Trophoblast cell (in vitro differentiated cells and primary cell): ENCODE data around the gene ALDH2.

ENCODE experiments used
- DNase-seq, 2 donors: peaks; one replicate each; pipeline ENCODE4 v3.0.0-alpha.2; 2016
- H2AFZ ChIP-seq: 2 replicates; pipeline ENCODE4 v1.6.1; 2013; ENCODE audit warnings: low read length, moderate library complexity, mild to moderate bottlenecking; ENCODE audit not compliant: insufficient read depth, poor library complexity
- H2AK5ac ChIP-seq: 2 replicates; pipeline ENCODE4 v1.6.1; 2013; ENCODE audit warnings: mild to moderate bottlenecking, low read length
- H2BK120ac ChIP-seq: 2 replicates; pipeline ENCODE4 v1.6.1; 2013; ENCODE audit warnings: low read length, mild to moderate bottlenecking, moderate library complexity; ENCODE audit not compliant: insufficient read depth, poor library complexity
- H2BK12ac ChIP-seq: 2 replicates; pipeline ENCODE4 v1.6.1; 2013; ENCODE audit warnings: mild to moderate bottlenecking, low read length, moderate library complexity
- H2BK5ac ChIP-seq: 2 replicates; pipeline ENCODE4 v1.6.1; 2013; ENCODE audit warnings: low read length, low read depth, moderate library complexity, mild to moderate bottlenecking; ENCODE audit not compliant: poor library complexity
- H3K14ac ChIP-seq: 2 replicates; pipeline ENCODE4 v1.6.1; 2013; ENCODE audit warnings: mild to moderate bottlenecking, low read length
- H3K18ac ChIP-seq: 2 replicates; pipeline ENCODE4 v1.6.1; 2013; ENCODE audit warnings: mild to moderate bottlenecking, low read length
- H3K23ac ChIP-seq: 2 replicates; pipeline ENCODE4 v1.6.1; 2013; ENCODE audit warnings: low read length
- H3K27ac ChIP-seq: 2 replicates; pipeline ENCODE4 v1.5.1; 2013; ENCODE audit warnings: low read depth, mild to moderate bottlenecking, inconsistent platforms, low read length, moderate library complexity
- H3K27me3 ChIP-seq: 2 replicates; pipeline ENCODE4 v1.6.1; 2013; ENCODE audit warnings: inconsistent platforms, mild to moderate bottlenecking, low read length, moderate library complexity; ENCODE audit not compliant: insufficient read depth
- H3K36me3 ChIP-seq, 2 experiments: 1 replicate in 1 of 2; 2 replicates in 1 of 2; pipeline ENCODE4 v1.6.1; 2013; ENCODE audit warnings: low read length in 2 of 2, mild to moderate bottlenecking in 2 of 2, moderate library complexity in 1 of 2; ENCODE audit not compliant: insufficient read depth in 2 of 2, control insufficient read depth in 1 of 2
- H3K4ac ChIP-seq: 2 replicates; pipeline ENCODE4 v1.6.1; 2013; ENCODE audit warnings: low read depth, mild to moderate bottlenecking, low read length, moderate library complexity
- H3K4me1 ChIP-seq, 2 experiments: 1 replicate in 1 of 2; 2 replicates in 1 of 2; pipeline ENCODE4 v1.6.1; 2013; ENCODE audit warnings: low read length in 2 of 2, mild to moderate bottlenecking in 2 of 2, moderate library complexity in 1 of 2; ENCODE audit not compliant: insufficient read depth in 2 of 2, control insufficient read depth in 1 of 2
- H3K4me2 ChIP-seq: 2 replicates; pipeline ENCODE4 v1.6.1; 2013; ENCODE audit warnings: inconsistent platforms, mild to moderate bottlenecking, low read length, moderate library complexity
- H3K4me3 ChIP-seq: 2 replicates; pipeline ENCODE4 v1.5.1; 2013; ENCODE audit warnings: mild to moderate bottlenecking, low read depth, low read length, inconsistent platforms
- H3K79me1 ChIP-seq: one replicate; pipeline ENCODE4 v1.6.1; 2013; ENCODE audit warnings: low read length
- H3K79me2 ChIP-seq: 2 replicates; pipeline ENCODE4 v1.6.1; 2013; ENCODE audit warnings: low read length, mild to moderate bottlenecking; ENCODE audit not compliant: control insufficient read depth, insufficient read depth, poor library complexity
- H3K9ac ChIP-seq: 2 replicates; pipeline ENCODE4 v1.6.1; 2013; ENCODE audit warnings: mild to moderate bottlenecking, low read length
- H3K9me3 ChIP-seq: 2 replicates; pipeline ENCODE4 v1.6.1; 2013; ENCODE audit warnings: low read depth, mild to moderate bottlenecking, control low read depth, inconsistent platforms, low read length; ENCODE audit not compliant: insufficient read depth
- H4K12ac ChIP-seq: 2 replicates; pipeline ENCODE4 v1.6.1; 2013; ENCODE audit warnings: low read depth, mild to moderate bottlenecking, low read length, moderate library complexity
- H4K8ac ChIP-seq: 2 replicates; pipeline ENCODE4 v1.6.1; 2013; ENCODE audit warnings: low read depth, mild to moderate bottlenecking, low read length, moderate library complexity
- H4K91ac ChIP-seq: one replicate; pipeline ENCODE4 v1.6.1; 2013; ENCODE audit warnings: low read depth, mild to moderate bottlenecking, low read length, moderate library complexity
- WGBS: extraction: QIAGEN DNeasy Blood & Tissue Kit; methylation state at CpG from one replicate; pipeline ENCODE4 v1.1.7; 2013; ENCODE audit warnings: missing lambda C conversion rate; ENCODE audit not compliant: insufficient read length, insufficient coverage; ENCODE audit errors: extremely low coverage; 5-methylcytosine and 5-hydroxymethylcytosine counted together

Gene ALDH2

DNA sequence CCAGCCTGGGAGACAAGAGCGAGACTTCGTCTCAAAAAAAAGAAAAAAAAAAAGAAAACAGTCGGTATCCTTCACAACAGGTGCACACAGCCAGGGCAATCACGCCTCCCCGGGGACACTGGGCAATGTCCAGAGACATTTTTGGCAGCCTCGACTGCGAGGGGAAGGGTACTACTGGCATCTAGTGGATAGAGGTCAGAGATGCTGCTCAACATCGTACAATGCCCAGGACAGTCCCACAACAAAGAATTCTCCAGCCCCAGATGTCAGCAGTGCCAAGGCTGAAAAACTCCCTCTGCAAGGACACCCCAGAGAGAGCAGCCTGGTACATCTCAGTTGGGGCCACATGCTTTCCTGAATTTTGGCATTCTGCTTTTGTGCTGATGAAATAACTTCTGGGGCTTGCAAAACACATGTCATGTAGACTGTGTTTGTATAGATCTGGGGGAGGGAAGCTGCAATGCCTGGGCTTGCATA lies 21.5 kb downstream of the ALDH2 start:
- no peak overlapping the region for H4K12ac ChIP-seq
- no peak overlapping the region for H2BK5ac ChIP-seq
- peaks cover 59 to 69% of the 10 kb centered on the region in 2 experiments for H3K36me3 ChIP-seq
- no peak overlapping the region for H3K9ac ChIP-seq
- peak in 1 of 2 donors; percentile 40 for DNase-seq
- no peak overlapping the region for H2BK120ac ChIP-seq
- no peaks in the 10 kb centered on the region for H3K4me1 ChIP-seq
- no peak overlapping the region for H3K4me2 ChIP-seq
- H2AK5ac ChIP-seq: no peak overlapping the region
- no peak overlapping the region for H3K4ac ChIP-seq
- H3K9me3 ChIP-seq: no peaks in the 10 kb centered on the region
- no CpG with 5 or more reads among the region's 8 CpGs for WGBS
- no peaks in the 10 kb centered on the region for H3K79me2 ChIP-seq
- no peak overlapping the region for H2BK12ac ChIP-seq
- no peak overlapping the region for H3K18ac ChIP-seq
- no peak overlapping the region for H2AFZ ChIP-seq
- no peak overlapping the region for H3K23ac ChIP-seq
- H3K27ac ChIP-seq: no peak overlapping the region
- H4K91ac ChIP-seq: no peak overlapping the region
- H3K27me3 ChIP-seq: no peaks in the 10 kb centered on the region
- H4K8ac ChIP-seq: no peak overlapping the region
- H3K79me1 ChIP-seq: no peaks in the 10 kb centered on the region
- H3K4me3 ChIP-seq: no peak overlapping the region
- no peak overlapping the region for H3K14ac ChIP-seq

DNA sequence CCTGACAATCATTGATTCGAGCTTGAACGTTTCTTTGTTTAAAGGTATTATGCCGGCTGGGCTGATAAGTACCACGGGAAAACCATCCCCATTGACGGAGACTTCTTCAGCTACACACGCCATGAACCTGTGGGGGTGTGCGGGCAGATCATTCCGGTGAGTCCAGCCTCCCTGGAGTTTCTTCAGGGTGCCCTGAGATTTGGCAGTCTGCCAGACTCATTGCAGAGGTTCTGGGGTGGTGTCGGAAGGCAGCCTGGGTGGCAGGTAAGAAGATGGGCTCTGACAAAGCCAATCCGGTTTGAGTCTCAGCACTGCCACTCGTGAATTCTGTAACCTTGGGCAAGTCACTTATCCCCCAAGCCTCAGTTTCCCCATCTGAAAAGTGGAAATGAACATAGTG lies 23.0 kb downstream of the ALDH2 start:
- Histone ChIP-seq H2BK12ac (no peak overlapping the region), H3K4me3 (no peak overlapping the region), H3K27ac (no peak overlapping the region), H3K9ac (no peak overlapping the region), H3K79me1 (no peaks in the 10 kb centered on the region), H3K18ac (no peak overlapping the region), H3K23ac (no peak overlapping the region), H3K79me2 (no peaks in the 10 kb centered on the region), H4K12ac (no peak overlapping the region), H2AFZ (no peak overlapping the region), H2BK120ac (no peak overlapping the region), H3K27me3 (no peaks in the 10 kb centered on the region), H3K36me3 (peaks cover 51 to 64% of the 10 kb centered on the region in 2 experiments), H3K4ac (no peak overlapping the region), H3K14ac (no peak overlapping the region), H3K4me2 (no peak overlapping the region), H4K8ac (no peak overlapping the region), H3K9me3 (no peaks in the 10 kb centered on the region), H4K91ac (no peak overlapping the region), H3K4me1 (no peaks in the 10 kb centered on the region), H2BK5ac (no peak overlapping the region), H2AK5ac (no peak overlapping the region)
- no peak for DNase-seq
- no CpG with 5 or more reads among the region's 11 CpGs for WGBS

DNA sequence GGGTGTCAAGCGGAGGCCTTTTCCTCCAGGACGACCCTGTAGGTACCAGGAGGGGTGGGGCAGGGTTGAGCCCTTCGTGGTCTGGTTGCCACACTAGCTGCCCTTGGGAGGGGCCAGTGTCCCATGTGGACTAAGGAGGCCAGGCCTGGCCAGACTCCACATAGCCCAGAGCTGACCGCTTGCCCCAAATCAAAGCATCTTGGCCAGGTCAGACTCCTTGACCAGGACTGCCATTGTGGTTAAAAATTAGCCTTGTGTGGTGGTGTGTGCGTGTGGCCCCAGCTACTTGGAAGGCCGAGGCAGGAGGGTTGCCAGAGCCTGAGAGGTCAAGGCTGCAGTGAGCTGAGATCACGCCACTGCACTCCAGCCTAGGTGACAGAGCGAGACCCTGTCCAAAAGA lies 24.8 kb downstream of the ALDH2 start:
- no peak overlapping the region for H2BK5ac ChIP-seq
- H3K27me3 ChIP-seq: no peaks in the 10 kb centered on the region
- no peaks in the 10 kb centered on the region for H3K79me2 ChIP-seq
- no peak overlapping the region for H3K4me2 ChIP-seq
- H2BK120ac ChIP-seq: no peak overlapping the region
- H3K4ac ChIP-seq: no peak overlapping the region
- no CpG with 5 or more reads among the region's 8 CpGs for WGBS
- H3K14ac ChIP-seq: no peak overlapping the region
- H2AK5ac ChIP-seq: no peak overlapping the region
- no peak overlapping the region for H3K4me3 ChIP-seq
- H3K9me3 ChIP-seq: no peaks in the 10 kb centered on the region
- H4K12ac ChIP-seq: no peak overlapping the region
- peaks cover 47 to 57% of the 10 kb centered on the region in 2 experiments for H3K36me3 ChIP-seq
- no peak overlapping the region for H4K91ac ChIP-seq
- no peak overlapping the region for H3K27ac ChIP-seq
- H3K4me1 ChIP-seq: no peaks in the 10 kb centered on the region
- no peak for DNase-seq
- H4K8ac ChIP-seq: no peak overlapping the region
- H3K18ac ChIP-seq: no peak overlapping the region
- no peaks in the 10 kb centered on the region for H3K79me1 ChIP-seq
- H3K23ac ChIP-seq: no peak overlapping the region
- no peak overlapping the region for H3K9ac ChIP-seq
- no peak overlapping the region for H2AFZ ChIP-seq
- H2BK12ac ChIP-seq: no peak overlapping the region

DNA sequence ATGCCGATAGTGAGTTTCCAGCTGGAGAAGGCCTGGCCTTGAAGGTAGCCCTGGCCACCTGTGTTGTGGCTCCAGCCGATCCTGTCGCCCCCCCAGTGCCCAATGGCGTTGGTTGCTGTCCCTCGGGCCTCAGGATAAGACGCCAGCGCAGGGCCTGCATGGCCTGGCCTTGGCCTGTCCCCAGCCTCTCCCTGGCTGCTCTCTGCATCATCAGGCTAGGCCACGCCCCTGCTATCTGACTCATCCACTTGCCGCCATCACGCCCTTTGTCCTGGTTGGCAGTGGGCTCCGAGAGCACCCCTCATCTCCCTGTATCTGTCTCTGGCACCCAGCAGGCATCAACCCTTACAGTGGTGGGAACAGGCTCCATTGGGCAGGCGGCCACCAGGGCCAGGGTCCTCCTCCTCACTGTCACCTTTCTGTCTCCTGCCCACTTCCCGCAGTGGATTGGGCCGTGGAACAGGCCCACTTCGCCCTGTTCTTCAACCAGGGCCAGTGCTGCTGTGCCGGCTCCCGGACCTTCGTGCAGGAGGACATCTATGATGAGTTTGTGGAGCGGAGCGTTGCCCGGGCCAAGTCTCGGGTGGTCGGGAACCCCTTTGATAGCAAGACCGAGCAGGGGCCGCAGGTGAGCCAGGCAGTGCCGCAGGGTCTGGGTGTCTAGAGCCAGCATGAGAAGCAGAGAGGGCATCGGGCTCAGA lies 25.6 kb downstream of the ALDH2 start:
- no CpG with 5 or more reads among the region's 27 CpGs for WGBS
- Histone ChIP-seq H3K4ac (no peak overlapping the region), H4K8ac (no peak overlapping the region), H2AFZ (no peak overlapping the region), H3K14ac (no peak overlapping the region), H3K4me2 (no peak overlapping the region), H3K9me3 (no peaks in the 10 kb centered on the region), H3K23ac (no peak overlapping the region), H3K27me3 (no peaks in the 10 kb centered on the region), H3K18ac (no peak overlapping the region), H3K36me3 (peaks cover 47 to 51% of the 10 kb centered on the region in 2 experiments), H2AK5ac (no peak overlapping the region), H2BK12ac (no peak overlapping the region), H3K4me3 (no peak overlapping the region), H4K12ac (no peak overlapping the region), H2BK120ac (no peak overlapping the region), H3K79me2 (no peaks in the 10 kb centered on the region), H3K4me1 (no peaks in the 10 kb centered on the region), H3K79me1 (no peaks in the 10 kb centered on the region), H2BK5ac (no peak overlapping the region), H4K91ac (no peak overlapping the region), H3K27ac (no peak overlapping the region), H3K9ac (no peak overlapping the region)
- no peak for DNase-seq
